HL-60 (cell line): Measurements from ENCODE around the gene SPIRE2.

Source experiments
- DNase-seq, 2 experiments: peaks; one replicate each; pipeline ENCODE4 v3.0.0-alpha.2; 2010 to 2020; ENCODE audit warnings: low read depth in 1 of 2, low spot score in 1 of 2
- H3K27ac ChIP-seq: fragments of 250-450 bp; sonication (Bioruptor Pico); replicated peaks from 2 replicates; pipeline ENCODE4 v1.5.1; 2020; ENCODE audit warnings: mild to moderate bottlenecking, moderate library complexity
- H3K27me3 ChIP-seq: fragments of 250-450 bp; sonication (Bioruptor Pico); 2 replicates; pipeline ENCODE4 v1.5.1; 2021; ENCODE audit warnings: mild to moderate bottlenecking, moderate library complexity; ENCODE audit not compliant: insufficient read depth, poor library complexity, severe bottlenecking
- H3K4me3 ChIP-seq: replicated peaks from 2 replicates; pipeline ENCODE4 v1.5.1; 2011; ENCODE audit warnings: mild to moderate bottlenecking, control low read depth, low read length; ENCODE audit not compliant: insufficient read depth
- GABPA ChIP-seq: IDR thresholded peaks from 2 replicates; pipeline ENCODE4 v1.6.1; 2012; ENCODE audit warnings: low read depth
- POLR2AphosphoS5 ChIP-seq: IDR thresholded peaks from 2 replicates; pipeline ENCODE4 v1.6.1; 2012; ENCODE audit warnings: low read depth
- SPI1 ChIP-seq: IDR thresholded peaks from 2 replicates; pipeline ENCODE4 v1.6.1; 2012; ENCODE audit warnings: low read depth, mild to moderate bottlenecking, borderline replicate concordance
- TF ChIP-seq, protein P1 (sequence below): IDR thresholded peaks from one replicate; pipeline ENCODE4 v1.5.1; 2011; ENCODE audit warnings: low read length, control low read depth, inconsistent platforms; ENCODE audit not compliant: insufficient read depth
- TF ChIP-seq, protein P2 (sequence below): IDR thresholded peaks from 2 replicates; pipeline ENCODE4 v1.6.1; 2012; ENCODE audit warnings: low read depth; ENCODE audit not compliant: insufficient replicate concordance

The SPIRE2 gene

DNA sequence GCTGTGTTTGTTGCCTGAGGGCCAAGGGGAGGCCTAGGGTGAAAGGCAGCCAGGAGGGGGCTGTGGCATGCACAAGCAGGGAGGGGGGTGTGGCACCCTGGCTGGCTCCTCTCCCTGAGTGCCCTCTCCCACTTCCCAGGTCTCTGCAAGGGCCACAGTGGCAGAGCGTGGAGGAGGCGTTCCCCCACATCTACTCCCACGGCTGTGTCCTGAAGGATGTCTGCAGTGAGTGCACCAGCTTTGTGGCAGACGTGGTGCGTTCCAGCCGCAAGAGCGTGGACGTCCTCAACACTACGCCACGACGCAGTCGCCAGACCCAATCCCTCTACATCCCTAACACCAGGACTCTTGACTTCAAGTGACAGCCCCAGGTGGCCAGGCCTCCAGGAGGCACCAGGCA lies 41.6 kb downstream of the SPIRE2 start:
- DNase-seq, result no peak
- H3K27me3 ChIP-seq, result no peaks in the 10 kb centered on the region
- H3K4me3 ChIP-seq, result no peak overlapping the region
- no peak overlapping the region for H3K27ac ChIP-seq
- TF ChIP-seq, protein P1, sequence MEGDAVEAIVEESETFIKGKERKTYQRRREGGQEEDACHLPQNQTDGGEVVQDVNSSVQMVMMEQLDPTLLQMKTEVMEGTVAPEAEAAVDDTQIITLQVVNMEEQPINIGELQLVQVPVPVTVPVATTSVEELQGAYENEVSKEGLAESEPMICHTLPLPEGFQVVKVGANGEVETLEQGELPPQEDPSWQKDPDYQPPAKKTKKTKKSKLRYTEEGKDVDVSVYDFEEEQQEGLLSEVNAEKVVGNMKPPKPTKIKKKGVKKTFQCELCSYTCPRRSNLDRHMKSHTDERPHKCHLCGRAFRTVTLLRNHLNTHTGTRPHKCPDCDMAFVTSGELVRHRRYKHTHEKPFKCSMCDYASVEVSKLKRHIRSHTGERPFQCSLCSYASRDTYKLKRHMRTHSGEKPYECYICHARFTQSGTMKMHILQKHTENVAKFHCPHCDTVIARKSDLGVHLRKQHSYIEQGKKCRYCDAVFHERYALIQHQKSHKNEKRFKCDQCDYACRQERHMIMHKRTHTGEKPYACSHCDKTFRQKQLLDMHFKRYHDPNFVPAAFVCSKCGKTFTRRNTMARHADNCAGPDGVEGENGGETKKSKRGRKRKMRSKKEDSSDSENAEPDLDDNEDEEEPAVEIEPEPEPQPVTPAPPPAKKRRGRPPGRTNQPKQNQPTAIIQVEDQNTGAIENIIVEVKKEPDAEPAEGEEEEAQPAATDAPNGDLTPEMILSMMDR, result no peak
- TF ChIP-seq POLR2AphosphoS5 (no peak), SPI1 (no peak), GABPA (no peak)
- TF ChIP-seq, protein P2, sequence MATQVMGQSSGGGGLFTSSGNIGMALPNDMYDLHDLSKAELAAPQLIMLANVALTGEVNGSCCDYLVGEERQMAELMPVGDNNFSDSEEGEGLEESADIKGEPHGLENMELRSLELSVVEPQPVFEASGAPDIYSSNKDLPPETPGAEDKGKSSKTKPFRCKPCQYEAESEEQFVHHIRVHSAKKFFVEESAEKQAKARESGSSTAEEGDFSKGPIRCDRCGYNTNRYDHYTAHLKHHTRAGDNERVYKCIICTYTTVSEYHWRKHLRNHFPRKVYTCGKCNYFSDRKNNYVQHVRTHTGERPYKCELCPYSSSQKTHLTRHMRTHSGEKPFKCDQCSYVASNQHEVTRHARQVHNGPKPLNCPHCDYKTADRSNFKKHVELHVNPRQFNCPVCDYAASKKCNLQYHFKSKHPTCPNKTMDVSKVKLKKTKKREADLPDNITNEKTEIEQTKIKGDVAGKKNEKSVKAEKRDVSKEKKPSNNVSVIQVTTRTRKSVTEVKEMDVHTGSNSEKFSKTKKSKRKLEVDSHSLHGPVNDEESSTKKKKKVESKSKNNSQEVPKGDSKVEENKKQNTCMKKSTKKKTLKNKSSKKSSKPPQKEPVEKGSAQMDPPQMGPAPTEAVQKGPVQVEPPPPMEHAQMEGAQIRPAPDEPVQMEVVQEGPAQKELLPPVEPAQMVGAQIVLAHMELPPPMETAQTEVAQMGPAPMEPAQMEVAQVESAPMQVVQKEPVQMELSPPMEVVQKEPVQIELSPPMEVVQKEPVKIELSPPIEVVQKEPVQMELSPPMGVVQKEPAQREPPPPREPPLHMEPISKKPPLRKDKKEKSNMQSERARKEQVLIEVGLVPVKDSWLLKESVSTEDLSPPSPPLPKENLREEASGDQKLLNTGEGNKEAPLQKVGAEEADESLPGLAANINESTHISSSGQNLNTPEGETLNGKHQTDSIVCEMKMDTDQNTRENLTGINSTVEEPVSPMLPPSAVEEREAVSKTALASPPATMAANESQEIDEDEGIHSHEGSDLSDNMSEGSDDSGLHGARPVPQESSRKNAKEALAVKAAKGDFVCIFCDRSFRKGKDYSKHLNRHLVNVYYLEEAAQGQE, result no peak

DNA sequence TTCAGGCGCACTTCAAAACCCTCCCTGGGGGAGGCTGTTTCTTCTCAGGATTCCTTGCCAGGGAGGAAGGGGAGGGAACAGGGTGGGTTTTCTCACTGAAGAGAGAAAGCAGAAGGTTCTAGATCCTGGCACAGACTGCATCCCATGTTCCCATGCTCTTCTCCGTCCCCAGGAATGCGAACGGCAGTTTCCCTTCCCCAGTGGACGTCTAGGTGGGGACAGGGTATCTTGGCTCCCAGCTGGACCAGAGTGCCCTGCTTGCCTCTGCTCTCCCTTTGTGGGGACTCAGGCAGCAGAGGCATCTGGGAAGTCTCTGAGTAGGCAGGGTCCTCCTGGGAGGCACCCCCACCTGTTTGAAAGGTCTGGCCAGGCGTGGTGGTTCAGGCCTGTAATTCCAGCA lies 42.2 kb downstream of the SPIRE2 start:
- TF ChIP-seq, protein P1, result no peak
- TF ChIP-seq, protein P2, result no peak
- TF ChIP-seq SPI1, result no peak
- TF ChIP-seq GABPA, result no peak
- TF ChIP-seq POLR2AphosphoS5, result no peak
- H3K27me3 ChIP-seq, result no peaks in the 10 kb centered on the region
- no peak for DNase-seq

DNA sequence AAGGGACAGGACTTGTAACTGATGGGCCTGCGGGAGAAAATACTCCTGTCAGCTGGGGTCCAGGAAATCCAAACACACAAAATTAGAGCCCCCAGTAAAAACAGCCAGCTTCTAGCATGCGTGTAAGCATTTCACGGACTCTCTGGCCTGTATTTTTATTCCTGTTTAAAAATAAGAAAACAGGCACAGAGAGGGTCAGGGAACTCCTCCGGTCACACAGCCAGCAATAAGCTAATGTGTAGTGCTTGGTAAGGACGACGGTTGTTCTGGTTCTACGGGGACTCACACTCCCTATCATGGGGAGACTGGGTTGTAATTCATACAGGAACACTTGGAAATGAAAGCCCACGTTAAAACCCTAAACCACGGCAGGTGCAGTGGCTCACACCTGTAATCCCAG lies 43.6 kb downstream of the SPIRE2 start:
- Histone ChIP-seq H3K4me3 (no peak overlapping the region), H3K27me3 (no peaks in the 10 kb centered on the region), H3K27ac (no peak overlapping the region)
- TF ChIP-seq, protein P2, result no peak
- TF ChIP-seq, protein P1, result no peak
- TF ChIP-seq SPI1 (no peak), POLR2AphosphoS5 (no peak), GABPA (no peak)
- DNase-seq, result no peak

More for the DNA sequence above, 42.2 kb downstream of the SPIRE2 start:
- Histone ChIP-seq H3K4me3 (no peak overlapping the region), H3K27ac (no peak overlapping the region)
